Measurements from ENCODE around the gene GJD3. TPM values are rescaled to one million over a fixed set of nuclear protein-coding genes. Genes with fewer than 3 reads are reported as not detected.

GJD3 gene
- polyA plus RNA-seq, 3 donors: not detected

GRCh38 chr17:40361063-40361924 is 3.2 kb downstream of the GJD3 start:
- peaks cover 18% of the 10 kb centered on the region for H4K20me1 ChIP-seq (ENCODE audit: insufficient read depth, low read length)
- peaks cover 3 to 8% of the 10 kb centered on the region in 2 donors for H3K36me3 Mint-ChIP-seq
- no peak overlapping the region for H3K4me3 ChIP-seq (replicated peaks in 1 of 3; ENCODE audit: low read depth in 2 of 3, low read length in 3 of 3)
- H3K4me1 ChIP-seq (ENCODE audit: control insufficient read depth in 1 of 2, insufficient read depth in 2 of 2, low read length in 2 of 2): peaks cover 17 to 39% of the 10 kb centered on the region in 2 donors
- WGBS (ENCODE audit: insufficient coverage): 73% methylated on average over 21 of the region's 32 CpGs
- no peak overlapping the region for H3K4me2 ChIP-seq (replicated peaks; ENCODE audit: extremely low read depth, low read length, poor library complexity, severe bottlenecking)
- H3K27me3 Mint-ChIP-seq (ENCODE audit: low read depth in 3 of 3): peaks cover 36 to 45% (median 44%) of the 10 kb centered on the region in 3 donors
- H3K27ac Mint-ChIP-seq: peak overlapping the region in 2 of 7 donors; percentile 40 to 50
- DNase-seq: peak in 1 of 3 donors; percentile 4
- H3K79me2 ChIP-seq (ENCODE audit: insufficient read depth, low read length): no peaks in the 10 kb centered on the region
- H3K9ac ChIP-seq (ENCODE audit: insufficient read depth, low read length, poor library complexity, severe bottlenecking): no peak overlapping the region
- H3K9me3 ChIP-seq (replicated peaks in 1 of 2; ENCODE audit: control insufficient read depth in 1 of 2, insufficient read depth in 1 of 2, low read length in 2 of 2): no peaks in the 10 kb centered on the region
- H2AFZ ChIP-seq (ENCODE audit: insufficient read depth, low read depth, low read length, poor library complexity, severe bottlenecking): no peak overlapping the region
- peaks cover 0 to 35% of the 10 kb centered on the region in 2 donors for H3K27me3 ChIP-seq (ENCODE audit: control insufficient read depth in 2 of 2, insufficient read depth in 2 of 2, low read length in 2 of 2)
- no peak overlapping the region for H3K27ac ChIP-seq (ENCODE audit: low read depth in 1 of 2, low read length in 2 of 2)
- peaks cover 2 to 8% of the 10 kb centered on the region in 2 donors for H3K36me3 ChIP-seq (replicated peaks in 1 of 2; ENCODE audit: control insufficient read depth in 1 of 2, insufficient read depth in 2 of 2, low read length in 2 of 2)
- intact Hi-C loops (cut with micrococcal nuclease): loop anchor here in 1 of 2 donors (5.0 kb wide), 2 partner anchors 41 to 171 kb away; no protein-coding TSS in a partner anchor
- no peak for TF ChIP-seq CTCF (IDR thresholded peaks at IDR 0.05)
- H3K4me1 Mint-ChIP-seq: peaks cover 25% of the 10 kb centered on the region
- peak overlapping the region in 1 of 2 donors; percentile 69 for H3K4me3 Mint-ChIP-seq
- H3K9me3 Mint-ChIP-seq: peaks cover 0 to 2% (median 0%) of the 10 kb centered on the region in 7 donors

- no peak overlapping the region for H3K9ac ChIP-seq (ENCODE audit: insufficient read depth, low read length, poor library complexity, severe bottlenecking)
These were observed 4.4 kb downstream of the GJD3 start for GRCh38 chr17:40360091-40360490.

More at GRCh38 chr17:40360091-40360490, 4.4 kb downstream of the GJD3 start:
- peaks cover 0 to 35% of the 10 kb centered on the region in 2 donors for H3K27me3 ChIP-seq (ENCODE audit: control insufficient read depth in 2 of 2, insufficient read depth in 2 of 2, low read length in 2 of 2)
- WGBS (ENCODE audit: insufficient coverage): 100% methylated on average over 3 of the region's 8 CpGs
- H2AFZ ChIP-seq (ENCODE audit: insufficient read depth, low read depth, low read length, poor library complexity, severe bottlenecking): no peak overlapping the region
- H3K4me1 ChIP-seq (ENCODE audit: control insufficient read depth in 1 of 2, insufficient read depth in 2 of 2, low read length in 2 of 2): peaks cover 17 to 39% of the 10 kb centered on the region in 2 donors
- H3K36me3 ChIP-seq (replicated peaks in 1 of 2; ENCODE audit: control insufficient read depth in 1 of 2, insufficient read depth in 2 of 2, low read length in 2 of 2): peaks cover 14 to 20% of the 10 kb centered on the region in 2 donors
- peak overlapping the region in 1 of 2 donors; percentile 46 for H3K4me3 Mint-ChIP-seq
- intact Hi-C loops (cut with micrococcal nuclease): loop anchor here in 1 of 2 donors (5.0 kb wide), 2 partner anchors 42 to 172 kb away; no protein-coding TSS in a partner anchor
- peaks cover 12 to 18% of the 10 kb centered on the region in 2 donors for H3K36me3 Mint-ChIP-seq
- H3K4me3 ChIP-seq (replicated peaks in 1 of 3; ENCODE audit: low read depth in 2 of 3, low read length in 3 of 3): no peak overlapping the region
- H3K4me1 Mint-ChIP-seq: peaks cover 28% of the 10 kb centered on the region
- peaks cover 36 to 45% (median 42%) of the 10 kb centered on the region in 3 donors for H3K27me3 Mint-ChIP-seq (ENCODE audit: low read depth in 3 of 3)
- peaks cover 0 to 2% (median 0%) of the 10 kb centered on the region in 7 donors for H3K9me3 Mint-ChIP-seq
- no peak for DNase-seq
- no peak overlapping the region for H3K4me2 ChIP-seq (replicated peaks; ENCODE audit: extremely low read depth, low read length, poor library complexity, severe bottlenecking)
- H3K79me2 ChIP-seq (ENCODE audit: insufficient read depth, low read length): no peaks in the 10 kb centered on the region
- no peak for TF ChIP-seq CTCF (IDR thresholded peaks at IDR 0.05)
- H3K27ac ChIP-seq (ENCODE audit: low read depth in 1 of 2, low read length in 2 of 2): no peak overlapping the region
- peak overlapping the region in 1 of 7 donors; percentile 23 for H3K27ac Mint-ChIP-seq
- H3K9me3 ChIP-seq (replicated peaks in 1 of 2; ENCODE audit: control insufficient read depth in 1 of 2, insufficient read depth in 1 of 2, low read length in 2 of 2): no peaks in the 10 kb centered on the region
- peaks cover 30% of the 10 kb centered on the region for H4K20me1 ChIP-seq (ENCODE audit: insufficient read depth, low read length)

All from CD14-positive monocyte (primary cell).